SK-N-SH treated with all-trans-retinoic acid at 6 μM for 48 hours (cell line): Measurements from ENCODE around the gene DCAF6.

ENCODE experiments used
- CSDC2 ChIP-seq: fragments of 250-450 bp; sonication (Bioruptor Pico); IDR thresholded peaks from 2 replicates; pipeline ENCODE4 v1.5.0; 2020; ENCODE audit warnings: mild to moderate bottlenecking, moderate library complexity
- CSRNP3 ChIP-seq: fragments of 250-450 bp; sonication (Bioruptor Pico); IDR thresholded peaks from 2 replicates; pipeline ENCODE4 v1.5.1; 2021; ENCODE audit warnings: mild to moderate bottlenecking, moderate library complexity
- OSR1 ChIP-seq: fragments of 250-450 bp; sonication (Bioruptor Pico); IDR thresholded peaks from 2 replicates; pipeline ENCODE4 v1.8.0; 2022; ENCODE audit warnings: moderate library complexity, mild to moderate bottlenecking, inconsistent platforms
- POU6F1 ChIP-seq: fragments of 250-450 bp; sonication (Bioruptor Pico); IDR thresholded peaks from 2 replicates; pipeline ENCODE4 v1.8.0; 2021; ENCODE audit warnings: low read depth, mild to moderate bottlenecking, moderate library complexity, borderline replicate concordance
- RARB ChIP-seq: fragments of 250-450 bp; sonication (Bioruptor Pico); IDR thresholded peaks from 2 replicates; pipeline ENCODE4 v1.8.0; 2021; ENCODE audit warnings: mild to moderate bottlenecking, moderate library complexity
- TCF4 ChIP-seq: fragments of 250-450 bp; sonication (Bioruptor Pico); IDR thresholded peaks from 2 replicates; pipeline ENCODE4 v1.8.0; 2021; ENCODE audit warnings: mild to moderate bottlenecking, moderate library complexity, borderline replicate concordance
- TOX ChIP-seq: fragments of 250-450 bp; sonication (Bioruptor Pico); IDR thresholded peaks from 2 replicates; pipeline ENCODE4 v1.8.0; 2021; ENCODE audit warnings: mild to moderate bottlenecking, moderate library complexity, borderline replicate concordance
- ZFP30 ChIP-seq: fragments of 450-650 bp; formaldehyde crosslinking; IDR thresholded peaks from 2 replicates; pipeline ENCODE4 v1.5.0; 2022; ENCODE audit warnings: mild to moderate bottlenecking, moderate library complexity

GRCh38 chr1:168098534-168099320, 162.2 kb downstream of the DCAF6 start:
- no peak for TF ChIP-seq POU6F1 (CRISPR knock-in tag)
- TF ChIP-seq CSRNP3 (CRISPR knock-in tag): no peak
- no peak for TF ChIP-seq ZFP30 (CRISPR knock-in tag)
- TF ChIP-seq RARB (CRISPR knock-in tag): no peak
- TF ChIP-seq TOX: no peak
- TF ChIP-seq CSDC2 (CRISPR knock-in tag): no peak
- no peak for TF ChIP-seq TCF4
- TF ChIP-seq OSR1 (CRISPR knock-in tag): no peak
